DOHH2 (cell line): ENCODE measurements around the gene CEP85L.

Experiments
- H3F3A ChIP-seq: fragments of 200-600 bp; sonication (generic), shearing (Covaris generic); 2 replicates; pipeline ENCODE4 v1.6.0; 2016; ENCODE audit warnings: antibody characterized with exemption, mild to moderate bottlenecking; ENCODE audit not compliant: control insufficient read depth, insufficient read depth
- H3K27ac ChIP-seq: fragments of 200-600 bp; sonication (generic); 2 replicates; pipeline ENCODE4 v1.5.1; 2014; ENCODE audit warnings: low read depth, mild to moderate bottlenecking, low read length, moderate library complexity
- H3K27me3 ChIP-seq: fragments of 200-600 bp; sonication (generic); 2 replicates; pipeline ENCODE4 v1.6.1; 2014; ENCODE audit warnings: mild to moderate bottlenecking, low read length, mixed read lengths; ENCODE audit not compliant: control insufficient read depth
- H3K36me3 ChIP-seq: fragments of 200-600 bp; sonication (generic); 2 replicates; pipeline ENCODE4 v1.6.1; 2014; ENCODE audit warnings: mild to moderate bottlenecking, low read length, moderate library complexity, mixed read lengths; ENCODE audit not compliant: control insufficient read depth
- H3K4me1 ChIP-seq: fragments of 200-600 bp; sonication (generic); 2 replicates; pipeline ENCODE4 v1.6.1; 2014; ENCODE audit warnings: mild to moderate bottlenecking, low read length, mixed read lengths; ENCODE audit not compliant: control insufficient read depth
- H3K4me2 ChIP-seq: fragments of 200-600 bp; sonication (generic); 2 replicates; pipeline ENCODE4 v1.6.0; 2014; ENCODE audit warnings: mild to moderate bottlenecking, low read length, moderate library complexity
- H3K4me3 ChIP-seq: fragments of 200-600 bp; sonication (generic); 2 replicates; pipeline ENCODE4 v1.5.1; 2014; ENCODE audit warnings: mild to moderate bottlenecking, low read length, mixed read lengths
- H3K79me2 ChIP-seq: fragments of 200-600 bp; sonication (generic); 2 replicates; pipeline ENCODE4 v1.6.1; 2014; ENCODE audit warnings: mild to moderate bottlenecking, low read length, mixed read lengths; ENCODE audit not compliant: control insufficient read depth
- H3K9me2 ChIP-seq: fragments of 200-600 bp; sonication (generic); replicated peaks from 2 replicates; pipeline ENCODE4 v1.6.1; 2014; ENCODE audit warnings: mild to moderate bottlenecking, low read length, mixed read lengths; ENCODE audit not compliant: control insufficient read depth
- H3K9me3 ChIP-seq: fragments of 200-600 bp; sonication (generic); 2 replicates; pipeline ENCODE4 v1.6.1; 2014; ENCODE audit warnings: antibody characterized with exemption, low read length, mixed read lengths; ENCODE audit not compliant: control insufficient read depth, insufficient read depth
- H4K20me1 ChIP-seq: fragments of 200-600 bp; sonication (generic); 2 replicates; pipeline ENCODE4 v1.6.0; 2014; ENCODE audit warnings: low read depth, mild to moderate bottlenecking, antibody characterized with exemption, low read length, moderate library complexity; ENCODE audit not compliant: control insufficient read depth, insufficient read depth
- EZH2phosphoT487 ChIP-seq: fragments of 200-600 bp; sonication (generic); IDR thresholded peaks from 2 replicates; pipeline ENCODE4 v1.6.1; 2017; ENCODE audit warnings: borderline replicate concordance, mild to moderate bottlenecking, antibody characterized with exemption, low read length, moderate library complexity, mixed read lengths
- TF ChIP-seq, protein P1 (sequence below): fragments of 200-600 bp; sonication (generic); IDR thresholded peaks from one replicate; pipeline ENCODE4 v1.5.1; 2014; ENCODE audit warnings: antibody characterized with exemption, mild to moderate bottlenecking, low read depth, low read length; ENCODE audit not compliant: poor library complexity, severe bottlenecking

CEP85L gene

DNA sequence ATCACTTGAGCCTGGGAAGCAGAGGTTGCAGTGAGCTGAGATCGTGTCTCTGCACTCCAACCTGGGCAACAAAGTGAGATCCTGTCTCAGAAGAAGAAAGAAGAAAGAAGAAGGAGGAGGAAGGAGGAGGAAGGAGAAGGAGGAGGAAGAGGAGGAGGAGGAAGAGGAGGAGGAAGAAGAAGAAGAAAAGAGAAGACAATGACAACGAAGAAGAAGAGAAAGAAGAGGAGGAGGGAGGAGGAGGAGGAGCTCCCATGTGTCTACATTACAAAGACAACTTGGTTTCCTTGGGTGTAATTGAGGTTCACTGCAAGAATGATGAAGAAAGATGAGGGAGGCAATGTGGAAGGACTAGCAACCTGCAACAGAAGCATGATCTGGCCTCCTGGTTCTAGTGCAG lies 21.3 kb upstream of the CEP85L start:
- TF ChIP-seq EZH2phosphoT487 = no peak
- TF ChIP-seq, protein P1, sequence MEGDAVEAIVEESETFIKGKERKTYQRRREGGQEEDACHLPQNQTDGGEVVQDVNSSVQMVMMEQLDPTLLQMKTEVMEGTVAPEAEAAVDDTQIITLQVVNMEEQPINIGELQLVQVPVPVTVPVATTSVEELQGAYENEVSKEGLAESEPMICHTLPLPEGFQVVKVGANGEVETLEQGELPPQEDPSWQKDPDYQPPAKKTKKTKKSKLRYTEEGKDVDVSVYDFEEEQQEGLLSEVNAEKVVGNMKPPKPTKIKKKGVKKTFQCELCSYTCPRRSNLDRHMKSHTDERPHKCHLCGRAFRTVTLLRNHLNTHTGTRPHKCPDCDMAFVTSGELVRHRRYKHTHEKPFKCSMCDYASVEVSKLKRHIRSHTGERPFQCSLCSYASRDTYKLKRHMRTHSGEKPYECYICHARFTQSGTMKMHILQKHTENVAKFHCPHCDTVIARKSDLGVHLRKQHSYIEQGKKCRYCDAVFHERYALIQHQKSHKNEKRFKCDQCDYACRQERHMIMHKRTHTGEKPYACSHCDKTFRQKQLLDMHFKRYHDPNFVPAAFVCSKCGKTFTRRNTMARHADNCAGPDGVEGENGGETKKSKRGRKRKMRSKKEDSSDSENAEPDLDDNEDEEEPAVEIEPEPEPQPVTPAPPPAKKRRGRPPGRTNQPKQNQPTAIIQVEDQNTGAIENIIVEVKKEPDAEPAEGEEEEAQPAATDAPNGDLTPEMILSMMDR = no peak
- Histone ChIP-seq H4K20me1 (no peaks in the 10 kb centered on the region), H3K4me2 (no peak overlapping the region)

DNA sequence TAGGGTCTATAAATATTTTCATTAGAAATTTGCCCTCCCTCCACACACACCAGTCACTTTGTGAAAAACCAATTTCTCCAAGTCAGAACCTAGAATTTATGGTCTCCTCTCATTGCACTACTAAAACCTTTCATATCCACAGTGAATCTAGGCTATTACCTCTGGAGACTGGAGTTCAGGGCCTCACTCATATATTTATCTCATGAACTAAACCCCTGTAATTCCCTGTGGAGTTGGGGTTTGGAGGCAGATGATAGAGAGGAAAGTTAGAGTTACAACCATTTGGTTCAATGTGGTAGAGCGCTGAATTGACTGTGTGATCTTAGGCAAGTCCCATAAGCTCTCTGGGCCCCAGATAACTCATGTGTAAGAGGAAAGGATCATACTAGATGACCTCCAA lies 18.2 kb upstream of the CEP85L start:
- TF ChIP-seq EZH2phosphoT487 = no peak
- TF ChIP-seq, protein P1 = no peak
- Histone ChIP-seq H3K9me3 (no peaks in the 10 kb centered on the region), H3K27me3 (no peaks in the 10 kb centered on the region), H3K9me2 (no peaks in the 10 kb centered on the region), H3F3A (no peaks in the 10 kb centered on the region), H3K79me2 (no peaks in the 10 kb centered on the region), H3K27ac (no peak overlapping the region), H3K4me3 (no peak overlapping the region), H3K4me1 (0 out of 2 replicates have a peak, but pooled peaks cover 5% of the 10 kb centered on the region), H3K36me3 (no peaks in the 10 kb centered on the region), H4K20me1 (no peaks in the 10 kb centered on the region), H3K4me2 (no peak overlapping the region)

More for the DNA sequence above, 21.3 kb upstream of the CEP85L start:
- H3K9me3 ChIP-seq = no peaks in the 10 kb centered on the region
- no peaks in the 10 kb centered on the region for H3K79me2 ChIP-seq
- no peak overlapping the region for H3K27ac ChIP-seq
- no peaks in the 10 kb centered on the region for H3K36me3 ChIP-seq
- H3K9me2 ChIP-seq = no peaks in the 10 kb centered on the region
- H3F3A ChIP-seq = no peaks in the 10 kb centered on the region
- no peak overlapping the region for H3K4me3 ChIP-seq
- H3K4me1 ChIP-seq = no peaks in the 10 kb centered on the region
- no peaks in the 10 kb centered on the region for H3K27me3 ChIP-seq

DNA sequence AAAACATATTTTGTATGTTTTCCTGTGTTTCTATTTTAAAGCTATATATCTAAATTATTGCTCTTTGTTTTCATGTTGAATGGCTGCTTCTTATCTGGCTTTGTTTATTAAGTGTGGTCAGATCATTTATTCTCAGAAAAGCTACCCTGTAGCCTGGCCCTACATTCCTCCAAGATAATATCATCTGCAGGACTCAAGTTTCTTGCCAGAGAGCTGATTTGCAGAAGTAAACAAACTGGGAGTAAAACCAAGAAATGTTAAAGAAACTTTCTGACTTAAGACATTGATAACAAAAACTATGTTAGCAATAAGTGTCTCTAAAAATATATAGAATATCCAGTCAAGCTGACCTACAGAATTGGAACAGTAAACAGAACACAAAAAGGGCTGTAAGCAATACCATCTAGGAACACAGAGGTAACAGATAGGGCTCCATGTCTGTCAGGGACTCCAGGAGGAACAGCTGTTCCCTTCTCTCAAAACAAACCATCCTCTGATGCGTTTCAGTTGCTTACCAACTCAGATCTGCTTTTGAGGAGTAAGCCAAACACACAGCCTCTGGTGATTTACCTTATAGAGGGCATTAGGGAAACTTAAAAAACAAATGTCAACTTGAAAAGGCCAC lies 17.5 kb upstream of the CEP85L start:
- no peaks in the 10 kb centered on the region for H3F3A ChIP-seq
- no peak overlapping the region for H3K27ac ChIP-seq
- H3K4me2 ChIP-seq = no peak overlapping the region

More for the DNA sequence above, 17.5 kb upstream of the CEP85L start:
- H3K9me3 ChIP-seq = no peaks in the 10 kb centered on the region
- no peaks in the 10 kb centered on the region for H3K9me2 ChIP-seq
- H3K36me3 ChIP-seq = no peaks in the 10 kb centered on the region
- TF ChIP-seq EZH2phosphoT487 = no peak
- TF ChIP-seq, protein P1 = no peak
- no peaks in the 10 kb centered on the region for H4K20me1 ChIP-seq
- H3K79me2 ChIP-seq = no peaks in the 10 kb centered on the region
- H3K4me3 ChIP-seq = no peak overlapping the region
- peaks cover 11% of the 10 kb centered on the region; the same call in 1 of the 2 replicates for H3K4me1 ChIP-seq
- H3K27me3 ChIP-seq = no peaks in the 10 kb centered on the region
